Neuron (in vitro differentiated cells): ENCODE measurements around the gene GBP4.
A peak's percentile ranks its signal among the peaks of the same experiment; 100 is the strongest.
"Not testable (repeated sequence)": the region's sequence is repeated elsewhere in the genome, so short reads cannot be mapped to it uniquely, and the experiment has no call there.

Experiments
- H2AFZ ChIP-seq: one replicate; pipeline ENCODE4 v1.6.1; 2013; ENCODE audit warnings: low read depth, mild to moderate bottlenecking, inconsistent platforms, low read length, moderate library complexity
- H3K27me3 ChIP-seq: one replicate; pipeline ENCODE4 v1.6.1; 2013; ENCODE audit warnings: low read length; ENCODE audit not compliant: insufficient read depth
- H3K36me3 ChIP-seq: one replicate; pipeline ENCODE4 v1.6.1; 2013; ENCODE audit warnings: low read length; ENCODE audit not compliant: insufficient read depth
- H3K4me1 ChIP-seq: one replicate; pipeline ENCODE4 v1.6.1; 2013; ENCODE audit warnings: low read length; ENCODE audit not compliant: insufficient read depth
- H3K4me3 ChIP-seq: 2 replicates; pipeline ENCODE4 v1.5.1; 2013; ENCODE audit warnings: mild to moderate bottlenecking, low read length, moderate library complexity
- H3K9me3 ChIP-seq: one replicate; pipeline ENCODE4 v1.6.1; 2013; ENCODE audit warnings: low read length

The GBP4 gene

GRCh38 chr1:89198491-89199072 lies at the start of gene GBP4:
TSS of gene GBP4 (minus strand) at chr1:89198942. CDS start at chr1:89198834, 108 bp downstream.
- no peak within 1 kb of the TSS for H3K4me3 ChIP-seq
- H2AFZ ChIP-seq: peak within 1 kb of the TSS; percentile 6
- H3K9me3 ChIP-seq: no peaks in the 10 kb centered on the region
- H3K36me3 ChIP-seq: no peaks in the 10 kb centered on the region
- no peaks in the 10 kb centered on the region for H3K27me3 ChIP-seq
- H3K4me1 ChIP-seq: no peaks in the 10 kb centered on the region

GRCh38 chr1:89243046-89243445 lies 44.3 kb upstream of the GBP4 start:
- Histone ChIP-seq H3K4me1 (peaks cover 4% of the 10 kb centered on the region), H2AFZ (no peak overlapping the region), H3K4me3 (no peak overlapping the region), H3K27me3 (no peaks in the 10 kb centered on the region), H3K36me3 (no peaks in the 10 kb centered on the region), H3K9me3 (no peaks in the 10 kb centered on the region)

- no peaks in the 10 kb centered on the region for H3K27me3 ChIP-seq
- no peak overlapping the region for H2AFZ ChIP-seq
- no peak overlapping the region for H3K4me3 ChIP-seq
- no peaks in the 10 kb centered on the region for H3K36me3 ChIP-seq
- H3K4me1 ChIP-seq: no peaks in the 10 kb centered on the region
- H3K9me3 ChIP-seq: no peaks in the 10 kb centered on the region
Observed at GRCh38 chr1:89221341-89221740, 22.6 kb upstream of the GBP4 start.

- H3K36me3 ChIP-seq, H2AFZ ChIP-seq, H3K27me3 ChIP-seq, H3K4me3 ChIP-seq, H3K4me1 ChIP-seq, H3K9me3 ChIP-seq: not testable (repeated sequence)
Observed at GRCh38 chr1:89219851-89220250, 21.1 kb upstream of the GBP4 start.

GRCh38 chr1:89218941-89219340 lies 20.2 kb upstream of the GBP4 start:
- H3K36me3 ChIP-seq, H2AFZ ChIP-seq, H3K27me3 ChIP-seq, H3K9me3 ChIP-seq, H3K4me3 ChIP-seq, H3K4me1 ChIP-seq: not testable (repeated sequence)

- no peaks in the 10 kb centered on the region for H3K27me3 ChIP-seq
- H3K4me1 ChIP-seq: no peaks in the 10 kb centered on the region
- H3K4me3 ChIP-seq: no peak overlapping the region
- H3K9me3 ChIP-seq: no peaks in the 10 kb centered on the region
- H3K36me3 ChIP-seq: no peaks in the 10 kb centered on the region
- no peak overlapping the region for H2AFZ ChIP-seq
Observed at GRCh38 chr1:89213347-89213746, 14.6 kb upstream of the GBP4 start.

- Histone ChIP-seq H3K4me3 (no peak overlapping the region), H3K27me3 (no peaks in the 10 kb centered on the region), H3K36me3 (no peaks in the 10 kb centered on the region), H3K4me1 (no peaks in the 10 kb centered on the region), H3K9me3 (no peaks in the 10 kb centered on the region), H2AFZ (no peak overlapping the region)
Observed at GRCh38 chr1:89211035-89211634, 12.4 kb upstream of the GBP4 start.

- Histone ChIP-seq H3K9me3 (peaks cover 2% of the 10 kb centered on the region), H3K27me3 (no peaks in the 10 kb centered on the region), H3K4me1 (no peaks in the 10 kb centered on the region), H3K36me3 (no peaks in the 10 kb centered on the region), H3K4me3 (no peak overlapping the region), H2AFZ (no peak overlapping the region)
Observed at GRCh38 chr1:89206373-89206772, 7.6 kb upstream of the GBP4 start.

- peaks cover 2% of the 10 kb centered on the region for H3K9me3 ChIP-seq
- no peaks in the 10 kb centered on the region for H3K27me3 ChIP-seq
- H3K36me3 ChIP-seq: no peaks in the 10 kb centered on the region
- H2AFZ ChIP-seq: no peak overlapping the region
- H3K4me1 ChIP-seq: no peaks in the 10 kb centered on the region
- no peak overlapping the region for H3K4me3 ChIP-seq
Observed at GRCh38 chr1:89203166-89203565, 4.4 kb upstream of the GBP4 start.

GRCh38 chr1:89201106-89201794 lies 2.5 kb upstream of the GBP4 start:
- Histone ChIP-seq H3K9me3 (peaks cover 2% of the 10 kb centered on the region), H3K4me1 (no peaks in the 10 kb centered on the region), H3K4me3 (no peak overlapping the region), H3K36me3 (no peaks in the 10 kb centered on the region), H3K27me3 (no peaks in the 10 kb centered on the region), H2AFZ (no peak overlapping the region)

- Histone ChIP-seq H3K27me3 (no peaks in the 10 kb centered on the region), H3K36me3 (no peaks in the 10 kb centered on the region), H3K9me3 (peaks cover 2% of the 10 kb centered on the region), H2AFZ (no peak overlapping the region), H3K4me1 (no peaks in the 10 kb centered on the region), H3K4me3 (no peak overlapping the region)
Observed at GRCh38 chr1:89200663-89201062, 1.9 kb upstream of the GBP4 start.

- no peak overlapping the region for H3K4me3 ChIP-seq
- H3K36me3 ChIP-seq: no peaks in the 10 kb centered on the region
- H3K27me3 ChIP-seq: no peaks in the 10 kb centered on the region
- H3K9me3 ChIP-seq: no peaks in the 10 kb centered on the region
- H2AFZ ChIP-seq: no peak overlapping the region
- no peaks in the 10 kb centered on the region for H3K4me1 ChIP-seq
Observed at GRCh38 chr1:89199525-89200031, 836 bp upstream of the GBP4 start.

GRCh38 chr1:89198081-89198480 lies 661 bp downstream of the GBP4 start:
- Histone ChIP-seq H3K27me3 (no peaks in the 10 kb centered on the region), H3K4me1 (no peaks in the 10 kb centered on the region), H3K9me3 (no peaks in the 10 kb centered on the region), H3K36me3 (no peaks in the 10 kb centered on the region), H2AFZ (peak overlapping the region; percentile 6), H3K4me3 (no peak overlapping the region)
